HepG2 (cell line): ENCODE data around the gene CD320. TPM values are rescaled to one million over a fixed set of nuclear protein-coding genes. Genes with fewer than 3 reads are reported as not detected.
A peak's percentile ranks its signal among the peaks of the same experiment; 100 is the strongest.

Experiments
- EP300 ChIP-seq, 3 experiments: sonication (generic) in 1 of 3; formaldehyde crosslinking in 1 of 3; IDR thresholded peaks; 2 replicates each; pipeline versions ENCODE4 v1.5.1 to v1.6.1; 2011 to 2020; ENCODE audit warnings: low read depth in 2 of 3, low read length in 2 of 3, borderline replicate concordance in 1 of 3, improper control_type of control experiment in 1 of 3, mild to moderate bottlenecking in 1 of 3, missing genetic modification reagents in 1 of 3, moderate library complexity in 1 of 3
- GFI1 ChIP-seq: sonication (generic); formaldehyde crosslinking; IDR thresholded peaks from 2 replicates; pipeline ENCODE4 v1.5.0; 2020; ENCODE audit warnings: missing genetic modification reagents, mild to moderate bottlenecking, borderline replicate concordance
- NFYB ChIP-seq: sonication (generic); formaldehyde crosslinking; IDR thresholded peaks from 2 replicates; pipeline ENCODE4 v1.4.0; 2020; ENCODE audit warnings: missing genetic modification reagents
- SP2 ChIP-seq: sonication (generic); formaldehyde crosslinking; IDR thresholded peaks from 2 replicates; pipeline ENCODE4 v1.5.1; 2020; ENCODE audit warnings: mild to moderate bottlenecking, missing genetic modification reagents
- YEATS2 ChIP-seq: sonication (generic); formaldehyde crosslinking; IDR thresholded peaks from 2 replicates; pipeline ENCODE4 v1.4.0; 2020; ENCODE audit warnings: missing genetic modification reagents, borderline replicate concordance
- ZNF143 ChIP-seq: sonication (generic); formaldehyde crosslinking; IDR thresholded peaks from 2 replicates; pipeline ENCODE4 v1.4.0; 2020; ENCODE audit warnings: missing genetic modification reagents
- ZNF264 ChIP-seq: sonication (generic); formaldehyde crosslinking; IDR thresholded peaks from 2 replicates; pipeline ENCODE4 v1.4.0; 2020; ENCODE audit warnings: missing genetic modification reagents
- ZNF790 ChIP-seq: sonication (generic); formaldehyde crosslinking; IDR thresholded peaks from 2 replicates; pipeline ENCODE4 v1.8.0; 2022; ENCODE audit warnings: missing genetic modification reagents, mild to moderate bottlenecking, borderline replicate concordance
- polyA plus RNA-seq, 8 experiments: library from polyadenylated mRNA; depleted of rRNA in 3 of 8; stranded (reverse) in 7 of 8; unstranded in 1 of 8; fragments of >200 nt; fragmentation: Illumina TruSeq in 4 of 8; extraction: Trizol in 4 of 8; gene quantifications; 2 replicates each; pipeline versions ENCODE4 v1.2.1 to v1.2.3, GENCODE V29; 2011 to 2016; ENCODE audit warnings: low read depth in 4 of 8, missing spikeins in 1 of 8, mixed read lengths in 1 of 8; ENCODE audit not compliant: insufficient read depth in 1 of 8
- total RNA-seq, 5 experiments: library from RNA; depleted of rRNA; stranded (reverse); fragments of >200 nt; fragmentation: Illumina TruSeq; extraction: Trizol; gene quantifications; 2 replicates each; pipeline ENCODE4 v1.2.3, GENCODE V29; 2016; ENCODE audit warnings: low read depth in 1 of 5
- TF ChIP-seq, protein P1 (sequence below): IDR thresholded peaks from 2 replicates; pipeline ENCODE4 v1.6.1; 2012; ENCODE audit warnings: low read depth, low read length, improper control_type of control experiment
- TF ChIP-seq, protein P2 (sequence below): IDR thresholded peaks from 2 replicates; pipeline ENCODE4 v1.6.1; 2016; ENCODE audit warnings: control low read depth
- TF ChIP-seq, protein P3 (sequence below): sonication (generic); formaldehyde crosslinking; IDR thresholded peaks from 2 replicates; pipeline ENCODE4 v1.4.0; 2020; ENCODE audit warnings: missing genetic modification reagents
- TF ChIP-seq, protein P4 (sequence below): sonication (generic); formaldehyde crosslinking; IDR thresholded peaks from 2 replicates; pipeline ENCODE4 v1.8.0; 2022; ENCODE audit warnings: missing genetic modification reagents, mild to moderate bottlenecking, borderline replicate concordance
- TF ChIP-seq, protein P5 (sequence below): sonication (generic); formaldehyde crosslinking; IDR thresholded peaks from 2 replicates; pipeline ENCODE4 v1.8.1; 2022; ENCODE audit warnings: low read depth, mild to moderate bottlenecking, missing genetic modification reagents
- TF ChIP-seq, protein P6 (sequence below): sonication (generic); formaldehyde crosslinking; IDR thresholded peaks from 2 replicates; pipeline ENCODE4 v1.5.1; 2020; ENCODE audit warnings: mild to moderate bottlenecking, missing genetic modification reagents, moderate library complexity

Gene CD320
- total and polyA plus RNA-seq, 2 of the 13 experiments (the other 11 are each of a cell fraction or from before 2014, with no cell fraction given): 83.1 to 99.9 TPM

DNA sequence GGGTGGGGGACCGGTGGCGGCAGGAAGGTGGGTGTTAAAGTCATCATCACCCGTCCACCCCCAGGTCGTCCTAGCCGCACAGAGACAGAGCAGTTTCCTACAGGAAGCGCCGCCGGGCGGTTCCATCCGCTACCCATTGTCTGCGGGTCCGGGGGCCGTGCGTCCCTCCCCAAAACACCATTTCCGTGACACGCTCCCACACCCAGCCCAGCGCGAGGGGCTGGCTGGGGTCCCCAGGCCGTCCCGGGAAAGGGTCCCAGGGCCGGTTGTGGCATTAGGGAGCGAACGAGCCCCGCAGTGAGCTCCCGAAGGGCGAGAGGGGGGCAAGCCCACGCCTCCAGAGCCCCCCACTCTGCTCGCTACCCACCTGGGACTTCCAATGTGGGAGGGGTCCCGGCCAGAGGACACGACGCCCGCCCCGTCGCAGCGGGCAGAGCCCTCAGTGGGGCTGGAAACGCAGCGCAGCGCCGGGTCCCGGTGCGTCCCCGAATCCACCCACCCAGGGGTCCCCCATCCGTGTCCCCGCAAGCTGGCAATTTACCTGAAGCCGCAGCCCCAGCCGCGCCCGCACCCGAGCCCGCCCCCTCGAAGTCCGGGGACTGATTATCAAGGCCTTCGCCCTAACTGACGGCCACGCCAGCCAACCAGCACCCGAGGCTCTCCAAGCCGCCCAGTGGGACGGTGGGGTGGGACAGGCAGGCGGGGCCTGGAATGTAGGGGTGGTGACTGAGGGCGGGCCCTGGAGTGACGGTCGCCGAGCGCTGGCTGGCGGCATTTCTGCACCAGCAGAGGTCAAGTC is 34.7 kb upstream of the CD320 start, which contains the start of gene KANK3 (continued):
- TF ChIP-seq, protein P1, sequence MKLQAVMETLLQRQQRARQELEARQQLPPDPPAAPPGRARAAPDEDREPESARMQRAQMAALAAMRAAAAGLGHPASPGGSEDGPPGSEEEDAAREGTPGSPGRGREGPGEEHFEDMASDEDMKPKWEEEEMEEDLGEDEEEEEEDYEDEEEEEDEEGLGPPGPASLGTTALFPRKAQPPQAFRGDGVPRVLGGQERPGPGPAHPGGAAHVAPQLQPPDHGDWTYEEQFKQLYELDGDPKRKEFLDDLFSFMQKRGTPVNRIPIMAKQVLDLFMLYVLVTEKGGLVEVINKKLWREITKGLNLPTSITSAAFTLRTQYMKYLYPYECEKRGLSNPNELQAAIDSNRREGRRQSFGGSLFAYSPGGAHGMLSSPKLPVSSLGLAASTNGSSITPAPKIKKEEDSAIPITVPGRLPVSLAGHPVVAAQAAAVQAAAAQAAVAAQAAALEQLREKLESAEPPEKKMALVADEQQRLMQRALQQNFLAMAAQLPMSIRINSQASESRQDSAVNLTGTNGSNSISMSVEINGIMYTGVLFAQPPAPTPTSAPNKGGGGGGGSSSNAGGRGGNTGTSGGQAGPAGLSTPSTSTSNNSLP: no peak
- TF ChIP-seq, protein P2, sequence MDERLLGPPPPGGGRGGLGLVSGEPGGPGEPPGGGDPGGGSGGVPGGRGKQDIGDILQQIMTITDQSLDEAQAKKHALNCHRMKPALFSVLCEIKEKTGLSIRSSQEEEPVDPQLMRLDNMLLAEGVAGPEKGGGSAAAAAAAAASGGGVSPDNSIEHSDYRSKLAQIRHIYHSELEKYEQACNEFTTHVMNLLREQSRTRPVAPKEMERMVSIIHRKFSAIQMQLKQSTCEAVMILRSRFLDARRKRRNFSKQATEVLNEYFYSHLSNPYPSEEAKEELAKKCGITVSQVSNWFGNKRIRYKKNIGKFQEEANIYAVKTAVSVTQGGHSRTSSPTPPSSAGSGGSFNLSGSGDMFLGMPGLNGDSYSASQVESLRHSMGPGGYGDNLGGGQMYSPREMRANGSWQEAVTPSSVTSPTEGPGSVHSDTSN: peak; percentile 96
- TF ChIP-seq, protein P3, sequence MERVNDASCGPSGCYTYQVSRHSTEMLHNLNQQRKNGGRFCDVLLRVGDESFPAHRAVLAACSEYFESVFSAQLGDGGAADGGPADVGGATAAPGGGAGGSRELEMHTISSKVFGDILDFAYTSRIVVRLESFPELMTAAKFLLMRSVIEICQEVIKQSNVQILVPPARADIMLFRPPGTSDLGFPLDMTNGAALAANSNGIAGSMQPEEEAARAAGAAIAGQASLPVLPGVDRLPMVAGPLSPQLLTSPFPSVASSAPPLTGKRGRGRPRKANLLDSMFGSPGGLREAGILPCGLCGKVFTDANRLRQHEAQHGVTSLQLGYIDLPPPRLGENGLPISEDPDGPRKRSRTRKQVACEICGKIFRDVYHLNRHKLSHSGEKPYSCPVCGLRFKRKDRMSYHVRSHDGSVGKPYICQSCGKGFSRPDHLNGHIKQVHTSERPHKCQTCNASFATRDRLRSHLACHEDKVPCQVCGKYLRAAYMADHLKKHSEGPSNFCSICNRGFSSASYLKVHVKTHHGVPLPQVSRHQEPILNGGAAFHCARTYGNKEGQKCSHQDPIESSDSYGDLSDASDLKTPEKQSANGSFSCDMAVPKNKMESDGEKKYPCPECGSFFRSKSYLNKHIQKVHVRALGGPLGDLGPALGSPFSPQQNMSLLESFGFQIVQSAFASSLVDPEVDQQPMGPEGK: 0 out of 2 replicates have a peak, but pooled peaks have one; percentile 44
- TF ChIP-seq NFYB (CRISPR knock-in tag) (peak; percentile 97), ZNF143 (CRISPR knock-in tag) (no peak), YEATS2 (CRISPR knock-in tag) (no peak), EP300 (IDR thresholded peaks at IDR 0.05; ENCODE audit: low read depth in 2 of 2, low read length in 2 of 2) (no peak), EP300 (CRISPR knock-in tag; IDR thresholded peaks at IDR 0.05; ENCODE audit: borderline replicate concordance) (no peak), ZNF264 (CRISPR knock-in tag) (no peak), GFI1 (no peak), SP2 (CRISPR knock-in tag) (peak; percentile 98), ZNF790 (CRISPR knock-in tag) (no peak)
- TF ChIP-seq, protein P4, sequence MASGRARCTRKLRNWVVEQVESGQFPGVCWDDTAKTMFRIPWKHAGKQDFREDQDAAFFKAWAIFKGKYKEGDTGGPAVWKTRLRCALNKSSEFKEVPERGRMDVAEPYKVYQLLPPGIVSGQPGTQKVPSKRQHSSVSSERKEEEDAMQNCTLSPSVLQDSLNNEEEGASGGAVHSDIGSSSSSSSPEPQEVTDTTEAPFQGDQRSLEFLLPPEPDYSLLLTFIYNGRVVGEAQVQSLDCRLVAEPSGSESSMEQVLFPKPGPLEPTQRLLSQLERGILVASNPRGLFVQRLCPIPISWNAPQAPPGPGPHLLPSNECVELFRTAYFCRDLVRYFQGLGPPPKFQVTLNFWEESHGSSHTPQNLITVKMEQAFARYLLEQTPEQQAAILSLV (CRISPR knock-in tag): no peak
- TF ChIP-seq, protein P5, sequence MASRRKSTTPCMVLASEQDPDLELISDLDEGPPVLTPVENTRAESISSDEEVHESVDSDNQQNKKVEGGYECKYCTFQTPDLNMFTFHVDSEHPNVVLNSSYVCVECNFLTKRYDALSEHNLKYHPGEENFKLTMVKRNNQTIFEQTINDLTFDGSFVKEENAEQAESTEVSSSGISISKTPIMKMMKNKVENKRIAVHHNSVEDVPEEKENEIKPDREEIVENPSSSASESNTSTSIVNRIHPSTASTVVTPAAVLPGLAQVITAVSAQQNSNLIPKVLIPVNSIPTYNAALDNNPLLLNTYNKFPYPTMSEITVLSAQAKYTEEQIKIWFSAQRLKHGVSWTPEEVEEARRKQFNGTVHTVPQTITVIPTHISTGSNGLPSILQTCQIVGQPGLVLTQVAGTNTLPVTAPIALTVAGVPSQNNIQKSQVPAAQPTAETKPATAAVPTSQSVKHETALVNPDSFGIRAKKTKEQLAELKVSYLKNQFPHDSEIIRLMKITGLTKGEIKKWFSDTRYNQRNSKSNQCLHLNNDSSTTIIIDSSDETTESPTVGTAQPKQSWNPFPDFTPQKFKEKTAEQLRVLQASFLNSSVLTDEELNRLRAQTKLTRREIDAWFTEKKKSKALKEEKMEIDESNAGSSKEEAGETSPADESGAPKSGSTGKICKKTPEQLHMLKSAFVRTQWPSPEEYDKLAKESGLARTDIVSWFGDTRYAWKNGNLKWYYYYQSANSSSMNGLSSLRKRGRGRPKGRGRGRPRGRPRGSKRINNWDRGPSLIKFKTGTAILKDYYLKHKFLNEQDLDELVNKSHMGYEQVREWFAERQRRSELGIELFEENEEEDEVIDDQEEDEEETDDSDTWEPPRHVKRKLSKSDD (CRISPR knock-in tag): no peak
- TF ChIP-seq, protein P6, sequence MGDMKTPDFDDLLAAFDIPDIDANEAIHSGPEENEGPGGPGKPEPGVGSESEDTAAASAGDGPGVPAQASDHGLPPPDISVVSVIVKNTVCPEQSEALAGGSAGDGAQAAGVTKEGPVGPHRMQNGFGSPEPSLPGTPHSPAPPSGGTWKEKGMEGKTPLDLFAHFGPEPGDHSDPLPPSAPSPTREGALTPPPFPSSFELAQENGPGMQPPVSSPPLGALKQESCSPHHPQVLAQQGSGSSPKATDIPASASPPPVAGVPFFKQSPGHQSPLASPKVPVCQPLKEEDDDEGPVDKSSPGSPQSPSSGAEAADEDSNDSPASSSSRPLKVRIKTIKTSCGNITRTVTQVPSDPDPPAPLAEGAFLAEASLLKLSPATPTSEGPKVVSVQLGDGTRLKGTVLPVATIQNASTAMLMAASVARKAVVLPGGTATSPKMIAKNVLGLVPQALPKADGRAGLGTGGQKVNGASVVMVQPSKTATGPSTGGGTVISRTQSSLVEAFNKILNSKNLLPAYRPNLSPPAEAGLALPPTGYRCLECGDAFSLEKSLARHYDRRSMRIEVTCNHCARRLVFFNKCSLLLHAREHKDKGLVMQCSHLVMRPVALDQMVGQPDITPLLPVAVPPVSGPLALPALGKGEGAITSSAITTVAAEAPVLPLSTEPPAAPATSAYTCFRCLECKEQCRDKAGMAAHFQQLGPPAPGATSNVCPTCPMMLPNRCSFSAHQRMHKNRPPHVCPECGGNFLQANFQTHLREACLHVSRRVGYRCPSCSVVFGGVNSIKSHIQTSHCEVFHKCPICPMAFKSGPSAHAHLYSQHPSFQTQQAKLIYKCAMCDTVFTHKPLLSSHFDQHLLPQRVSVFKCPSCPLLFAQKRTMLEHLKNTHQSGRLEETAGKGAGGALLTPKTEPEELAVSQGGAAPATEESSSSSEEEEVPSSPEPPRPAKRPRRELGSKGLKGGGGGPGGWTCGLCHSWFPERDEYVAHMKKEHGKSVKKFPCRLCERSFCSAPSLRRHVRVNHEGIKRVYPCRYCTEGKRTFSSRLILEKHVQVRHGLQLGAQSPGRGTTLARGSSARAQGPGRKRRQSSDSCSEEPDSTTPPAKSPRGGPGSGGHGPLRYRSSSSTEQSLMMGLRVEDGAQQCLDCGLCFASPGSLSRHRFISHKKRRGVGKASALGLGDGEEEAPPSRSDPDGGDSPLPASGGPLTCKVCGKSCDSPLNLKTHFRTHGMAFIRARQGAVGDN (CRISPR knock-in tag): peak; percentile 67
